ENCODE results near the gene CRACR2A. TPM values are rescaled to one million over a fixed set of nuclear protein-coding genes. Genes with fewer than 3 reads are reported as not detected.

CRACR2A gene
- total and polyA plus RNA-seq, 2 of the 8 experiments (the other 6 are each of a cell fraction or from before 2014, with no cell fraction given) = 0.85 to 3.2 TPM

GRCh38 chr12:3692616-3693365, 60.1 kb downstream of the CRACR2A start:
- Histone ChIP-seq H3K4me1 (replicated peaks in 1 of 4; ENCODE audit: control insufficient read depth in 3 of 4, insufficient read depth in 4 of 4, low read length in 3 of 4) (no peaks in the 10 kb centered on the region), H2BK15ac (ENCODE audit: low read length) (0 out of 2 replicates have a peak overlapping the region, but pooled peaks have one; percentile 61), H3K23ac (ENCODE audit: insufficient read length) (no peak overlapping the region), H3K9me3 (ENCODE audit: insufficient read depth in 2 of 2, low read depth in 1 of 2, low read length in 1 of 2) (no peaks in the 10 kb centered on the region; a peak in 1 of 4 replicates), H3K27ac (ENCODE audit: low read depth, low read length) (no peak overlapping the region), H4K8ac (ENCODE audit: extremely low read depth, insufficient read depth, low read length) (no peak overlapping the region), H3K14ac (ENCODE audit: insufficient read length) (no peak overlapping the region), H2BK12ac (ENCODE audit: low read depth, low read length) (no peak overlapping the region), H2AK5ac (ENCODE audit: low read depth, low read length) (peak overlapping the region; percentile 39; the same call in 1 of the 2 replicates), H3K79me2 (ENCODE audit: control insufficient read depth in 1 of 2, insufficient read depth in 2 of 2, low read length in 2 of 2) (no peaks in the 10 kb centered on the region), H4K20me1 (replicated peaks in 1 of 2; ENCODE audit: control insufficient read depth in 1 of 2, insufficient read depth in 2 of 2, low read length in 2 of 2) (no peaks in the 10 kb centered on the region), H4K91ac (replicated peaks; ENCODE audit: insufficient read length, low read length) (no peak overlapping the region), H2BK20ac (ENCODE audit: low read length) (no peak overlapping the region), H2AFZ (ENCODE audit: low read length) (no peak overlapping the region), H3K27me3 (replicated peaks in 1 of 4; ENCODE audit: control insufficient read depth in 3 of 4, extremely low read depth in 1 of 4, insufficient read depth in 3 of 4, low read length in 3 of 4) (no peaks in the 10 kb centered on the region; a peak in 1 of 7 replicates), H3K36me3 (ENCODE audit: control insufficient read depth in 2 of 4, insufficient read depth in 4 of 4, low read length in 3 of 4) (no peaks in the 10 kb centered on the region), H3K23me2 (ENCODE audit: low read depth, low read length) (no peaks in the 10 kb centered on the region), H2BK5ac (ENCODE audit: low read depth, low read length) (no peak overlapping the region), H4K5ac (ENCODE audit: insufficient read length, low read depth, low read length) (no peak overlapping the region), H3K4ac (replicated peaks; ENCODE audit: insufficient read length, low read depth, low read length) (no peak overlapping the region), H2BK120ac (replicated peaks; ENCODE audit: low read depth, low read length) (no peak overlapping the region), H3K18ac (ENCODE audit: extremely low read depth, low read length) (no peak overlapping the region; the same call in 1 of the 2 replicates), H3K4me2 (ENCODE audit: insufficient read depth in 1 of 2, low read depth in 2 of 2, low read length in 2 of 2) (no peak overlapping the region), H3K79me1 (ENCODE audit: low read depth, low read length) (no peaks in the 10 kb centered on the region), H3K9ac (replicated peaks in 1 of 4; ENCODE audit: extremely low read depth in 1 of 4, low read depth in 3 of 4, low read length in 3 of 4) (no peak overlapping the region), H3K56ac (replicated peaks; ENCODE audit: insufficient read length, low read depth, low read length) (no peak overlapping the region), H3K4me3 (ENCODE audit: extremely low read depth in 1 of 4, insufficient read depth in 2 of 4, low read depth in 3 of 4, low read length in 4 of 4) (no peak overlapping the region)
- ChIA-PET POLR2A (ENCODE audit: partially characterized antibody) (no interaction called here), CTCF (ENCODE audit: partially characterized antibody) (interaction anchor here (1.3 kb wide), 2 partner anchors 13 to 26 kb away, joined by 3 read pairs; no protein-coding TSS in a partner anchor)
- DNase-seq (ENCODE audit: low read depth in 1 of 2, low spot score in 2 of 2) = peak in 1 of 2 experiments; percentile 24
- FAIRE-seq = no peak
- WGBS, 2 experiments (ENCODE audit: extremely low coverage in 1 of 2, insufficient coverage in 1 of 2, insufficient read length in 1 of 2, insufficient replicate concordance in 2 of 2, low coverage in 1 of 2, low lambda C conversion rate in 2 of 2, missing lambda C conversion rate in 1 of 2) = 85% methylated on average over 11 of the region's 13 CpGs; no CpG with 5 or more reads in 1 of the 2 experiments
- TF ChIP-seq RNF2 (IDR thresholded peaks at IDR 0.05; ENCODE audit: borderline replicate concordance, low read depth, low read length, missing control alignments, poor library complexity, severe bottlenecking) (no peak), POLR2AphosphoS5 (IDR thresholded peaks at IDR 0.05; ENCODE audit: low read depth, low read length) (no peak), NRF1 (IDR thresholded peaks at IDR 0.05; ENCODE audit: low read depth, low read length) (no peak), RAD21 (IDR thresholded peaks at IDR 0.05 in 1 of 2, conservative IDR thresholded peaks at IDR 0.05 in 1 of 2; ENCODE audit: low read depth in 2 of 2, low read length in 2 of 2) (no peak), YY1 (IDR thresholded peaks at IDR 0.05; ENCODE audit: low read depth, low read length) (no peak), RXRA (IDR thresholded peaks at IDR 0.05; ENCODE audit: insufficient read depth, low read depth, low read length) (no peak), RFX5 (IDR thresholded peaks at IDR 0.05; ENCODE audit: borderline replicate concordance, low read depth, low read length) (no peak), CTBP2 (IDR thresholded peaks at IDR 0.05; ENCODE audit: borderline replicate concordance, insufficient read depth, insufficient read length, low read length) (no peak), SIRT6 (IDR thresholded peaks at IDR 0.05; ENCODE audit: low read length) (no peak), JUN (IDR thresholded peaks at IDR 0.05; ENCODE audit: low read depth, low read length) (no peak), BACH1 (IDR thresholded peaks at IDR 0.05; ENCODE audit: low read length) (no peak), KDM5A (IDR thresholded peaks at IDR 0.05; ENCODE audit: low read length) (no peak)
